Transverse colon (tissue), 4 donors: ENCODE results near the gene ABCB6. TPM values are rescaled to one million over a fixed set of nuclear protein-coding genes. Genes with fewer than 3 reads are reported as not detected.

Source experiments
- DNase-seq: peaks from one replicate; pipeline ENCODE4 v3.0.0-alpha.2; 2019
- H3K27ac ChIP-seq, 4 donors: fragments of 200-600 bp; sonication (generic); 2 replicates each; pipeline ENCODE4 v1.5.1; 2016 to 2018; ENCODE audit warnings: inconsistent platforms in 4 of 4
- H3K27me3 ChIP-seq: fragments of 200-600 bp; sonication (generic); 2 replicates; pipeline ENCODE4 v1.5.1; 2017; ENCODE audit warnings: inconsistent platforms
- H3K36me3 ChIP-seq, 4 donors: fragments of 200-600 bp; sonication (generic); 2 replicates each; pipeline ENCODE4 v1.5.1; 2017 to 2019; ENCODE audit warnings: inconsistent platforms in 4 of 4
- H3K4me1 ChIP-seq, 4 donors: fragments of 200-600 bp; sonication (generic); 2 replicates each; pipeline ENCODE4 v1.5.1; 2017 to 2020; ENCODE audit warnings: inconsistent platforms in 4 of 4
- H3K4me3 ChIP-seq, 4 donors: fragments of 200-600 bp; sonication (generic); 1 replicate in 1 of 4; 2 replicates in 3 of 4; pipeline versions ENCODE4 v1.5.1 to v1.6.1; 2017 to 2019; ENCODE audit warnings: inconsistent platforms in 4 of 4
- H3K9me3 ChIP-seq, 2 donors: fragments of 200-600 bp; sonication (generic); 2 replicates each; pipeline ENCODE4 v1.5.1; 2017 to 2019; ENCODE audit warnings: inconsistent platforms in 2 of 2
- EP300 ChIP-seq: sonication (generic); formaldehyde crosslinking; IDR thresholded peaks from one replicate; pipeline ENCODE4 v1.6.1; 2017; ENCODE audit warnings: antibody characterized with exemption, low read depth
- POLR2A ChIP-seq: fragments of 450-650 bp; IDR thresholded peaks from one replicate; pipeline ENCODE4 v1.6.1; 2016; ENCODE audit warnings: antibody characterized with exemption, mild to moderate bottlenecking, moderate library complexity
- POLR2AphosphoS5 ChIP-seq, 3 donors: sonication (generic); formaldehyde crosslinking; IDR thresholded peaks; one replicate each; pipeline ENCODE4 v1.6.1; 2016; ENCODE audit warnings: antibody characterized with exemption in 3 of 3
- WGBS, 2 donors: methylation state at CpG; one replicate each; pipeline ENCODE4 v1.1.5; 2018; ENCODE audit warnings: low coverage in 1 of 2; 5-methylcytosine and 5-hydroxymethylcytosine counted together
- in situ Hi-C, 4 donors: fragments of 200-750 bp; cut with MboI; loops; one replicate each; pipeline versions ENCODE4 v1.15.0 to v1.15.1; 2017; ENCODE audit warnings: low sequenced_read_pairs in 3 of 4, low pct_ligation_motif_present in 1 of 4, low pct_unique_long_range_greater_than_20kb in 1 of 4
- intact Hi-C: fragments of 100-400 bp; cut with DNase I; formaldehyde crosslinking; loops from one replicate; pipeline ENCODE4 v1.15.1; 2023; ENCODE audit warnings: low total_unique reads
- total RNA-seq, 4 donors: library from RNA; depleted of rRNA; stranded (reverse); fragments of >200 nt; gene quantifications; one replicate each; pipeline ENCODE4 v1.1.0, GENCODE V29; 2016
- TF ChIP-seq, protein P1 (sequence below), 5 experiments: fragments of 200-600 bp in 3 of 5; fragments of 450-650 bp in 2 of 5; sonication (generic) in 3 of 5; IDR thresholded peaks; 1 replicate in 2 of 5; 2 replicates in 3 of 5; pipeline ENCODE4 v1.5.1; 2016 to 2017; ENCODE audit warnings: antibody characterized with exemption in 5 of 5, inconsistent platforms in 3 of 5, mild to moderate bottlenecking in 2 of 5, moderate library complexity in 1 of 5

Gene ABCB6
- total RNA-seq, 4 donors from 2014 or later, result 3.4 to 28.7 (median 20.4) TPM

GRCh38 chr2:219163156-219163555 lies 55.6 kb downstream of the ABCB6 start:
- 92 to 100% methylated on average over 3 to 6 of the region's 6 CpGs for WGBS, 2 donors

GRCh38 chr2:219161097-219161496 lies 57.7 kb downstream of the ABCB6 start:
- H3K36me3 ChIP-seq, result peaks cover 0 to 14% (median 4%) of the 10 kb centered on the region in 4 donors
- TF ChIP-seq, protein P1, sequence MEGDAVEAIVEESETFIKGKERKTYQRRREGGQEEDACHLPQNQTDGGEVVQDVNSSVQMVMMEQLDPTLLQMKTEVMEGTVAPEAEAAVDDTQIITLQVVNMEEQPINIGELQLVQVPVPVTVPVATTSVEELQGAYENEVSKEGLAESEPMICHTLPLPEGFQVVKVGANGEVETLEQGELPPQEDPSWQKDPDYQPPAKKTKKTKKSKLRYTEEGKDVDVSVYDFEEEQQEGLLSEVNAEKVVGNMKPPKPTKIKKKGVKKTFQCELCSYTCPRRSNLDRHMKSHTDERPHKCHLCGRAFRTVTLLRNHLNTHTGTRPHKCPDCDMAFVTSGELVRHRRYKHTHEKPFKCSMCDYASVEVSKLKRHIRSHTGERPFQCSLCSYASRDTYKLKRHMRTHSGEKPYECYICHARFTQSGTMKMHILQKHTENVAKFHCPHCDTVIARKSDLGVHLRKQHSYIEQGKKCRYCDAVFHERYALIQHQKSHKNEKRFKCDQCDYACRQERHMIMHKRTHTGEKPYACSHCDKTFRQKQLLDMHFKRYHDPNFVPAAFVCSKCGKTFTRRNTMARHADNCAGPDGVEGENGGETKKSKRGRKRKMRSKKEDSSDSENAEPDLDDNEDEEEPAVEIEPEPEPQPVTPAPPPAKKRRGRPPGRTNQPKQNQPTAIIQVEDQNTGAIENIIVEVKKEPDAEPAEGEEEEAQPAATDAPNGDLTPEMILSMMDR (IDR thresholded peaks at IDR 0.05), result no peak
- TF ChIP-seq POLR2AphosphoS5 (IDR thresholded peaks at IDR 0.05) (no peak), EP300 (no peak)
- no peaks in the 10 kb centered on the region for H3K9me3 ChIP-seq
- WGBS, 2 donors, result 68 to 72% methylated on average over 4 of the region's 4 CpGs
- H3K27ac ChIP-seq, result peak overlapping the region; percentile 93 to 98 (median 96)
- peak overlapping the region in 3 of 4 donors; percentile 48 to 74 (median 59) for H3K4me3 ChIP-seq
- peaks cover 4 to 14% (median 7%) of the 10 kb centered on the region in 4 donors for H3K4me1 ChIP-seq
- in situ Hi-C loops, result loop anchor here in 2 of 4 donors (10.0 to 25.0 kb wide), 2 partner anchors 54 to 126 kb away; partner anchors contain the start of genes ABCB6 (in 1 of the 2) and DNAJB2 (in 1 of the 2)
- intact Hi-C loops, result loop anchor here (5.0 to 10.0 kb wide), 2 partner anchors 64 to 131 kb away; partner anchors contain the start of genes ANKZF1 and ATG9A
- no peaks in the 10 kb centered on the region for H3K27me3 ChIP-seq
- DNase-seq, result no peak

More at GRCh38 chr2:219163156-219163555, 55.6 kb downstream of the ABCB6 start:
- TF ChIP-seq EP300 (no peak), POLR2A (no peak), POLR2AphosphoS5 (IDR thresholded peaks at IDR 0.05) (no peak)
- TF ChIP-seq, protein P1 (IDR thresholded peaks at IDR 0.05), result no peak
- intact Hi-C loops (loop anchor here (5.0 to 10.0 kb wide), 2 partner anchors 62 to 129 kb away; partner anchors contain the start of genes ANKZF1 and ATG9A), in situ Hi-C loops (loop anchor here in 2 of 4 donors (10.0 to 25.0 kb wide), 2 partner anchors 52 to 124 kb away; partner anchors contain the start of genes ABCB6 (in 1 of the 2) and DNAJB2 (in 1 of the 2))
- H3K36me3 ChIP-seq, result no peaks in the 10 kb centered on the region
- DNase-seq, result no peak
- no peak overlapping the region for H3K27ac ChIP-seq
- no peaks in the 10 kb centered on the region for H3K9me3 ChIP-seq
- peaks cover 4 to 14% (median 7%) of the 10 kb centered on the region in 4 donors for H3K4me1 ChIP-seq
- no peaks in the 10 kb centered on the region for H3K27me3 ChIP-seq
- no peak overlapping the region for H3K4me3 ChIP-seq

DNA sequence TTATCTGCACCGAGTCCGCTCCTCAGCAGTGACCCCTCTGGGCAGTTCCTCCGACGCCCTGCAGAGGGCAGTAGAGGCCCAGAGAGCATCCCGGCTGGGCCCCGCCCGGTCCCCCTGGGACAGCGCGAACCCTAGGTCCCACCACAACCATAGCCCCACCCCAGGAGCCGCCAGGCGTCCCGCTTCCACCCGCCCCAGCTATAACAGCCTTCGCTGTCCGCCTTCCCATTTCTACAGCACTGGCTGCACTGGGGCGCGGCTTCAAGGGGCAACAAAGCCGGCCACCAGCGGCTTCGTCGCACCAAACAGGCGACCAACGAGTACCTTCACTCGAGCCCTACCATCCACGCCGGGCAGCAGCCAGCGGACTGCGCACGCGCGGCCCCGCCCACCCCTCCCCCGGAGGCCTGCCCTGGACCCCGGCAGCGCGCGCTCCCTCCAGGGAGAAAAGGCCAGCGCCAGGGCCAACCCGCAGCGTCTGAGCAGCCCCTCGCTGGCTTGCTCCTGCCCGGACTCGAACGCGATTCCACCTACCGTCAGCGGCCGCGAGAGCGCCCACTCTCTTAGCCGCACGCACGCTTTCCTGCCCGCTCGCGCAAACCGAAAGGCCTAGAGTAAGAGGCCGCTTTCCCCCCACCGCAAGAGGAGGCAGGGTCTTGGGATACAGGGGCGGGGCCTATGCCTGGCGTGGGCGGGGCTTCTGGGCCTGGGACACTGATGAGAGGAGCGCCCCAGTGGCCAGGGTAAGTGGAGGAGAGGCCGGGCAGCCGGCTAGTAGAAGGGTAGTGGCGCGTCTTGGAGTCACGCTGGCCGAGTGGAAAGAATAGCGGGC lies 58.4 kb downstream of the ABCB6 start, which contains the start of gene NHEJ1:
Gene NHEJ1 (minus strand): TSS at position 630 of the 832 bp plus-strand sequence. CDS start 2,453 bp downstream, outside the sequence.
- H3K27ac ChIP-seq, result peak within 1 kb of the TSS; percentile 93 to 98 (median 96)
- no peaks in the 10 kb centered on the region for H3K9me3 ChIP-seq
- peaks cover 4 to 14% (median 7%) of the 10 kb centered on the region in 4 donors for H3K4me1 ChIP-seq
- TF ChIP-seq POLR2A (peak; percentile 63), POLR2AphosphoS5 (IDR thresholded peaks at IDR 0.05) (peak; percentile 36 to 80 (median 60)), EP300 (no peak)
- TF ChIP-seq, protein P1 (IDR thresholded peaks at IDR 0.05), result peak; percentile 98 to 100 (median 100)
- peak within 1 kb of the TSS; percentile 48 to 74 (median 58) for H3K4me3 ChIP-seq
- in situ Hi-C loops (loop anchor here in 2 of 4 donors (10.0 to 25.0 kb wide), 2 partner anchors 54 to 127 kb away; partner anchors contain the start of genes ABCB6 (in 1 of the 2) and DNAJB2 (in 1 of the 2)), intact Hi-C loops (loop anchor here (5.0 to 10.0 kb wide), 2 partner anchors 64 to 132 kb away; partner anchors contain the start of genes ANKZF1 and ATG9A)
- peaks cover 0 to 21% (median 4%) of the 10 kb centered on the region in 4 donors for H3K36me3 ChIP-seq
- no peaks in the 10 kb centered on the region for H3K27me3 ChIP-seq
- peak; percentile 99 for DNase-seq
- 0% methylated on average over 52 of the region's 70 CpGs; no CpG with 5 or more reads in 1 of the 2 donors for WGBS, 2 donors

Other genes with a start within 250 kb of the ABCB6 start
- 1 to 10 TPM in 2 of 4 donors, not detected in 2; 1.9 to 8.2 TPM for gene FEV, start 233.8 kb downstream of the ABCB6 start, total RNA-seq
- gene CRYBA2, start 225.5 kb downstream of the ABCB6 start, total RNA-seq, result 1 to 10 TPM in 1 of 4 donors, not detected in 3; 5.6 TPM
- 1 to 10 TPM in 2 of 4 donors, under 1 TPM in 1, not detected in 1; 0.64 to 3.0 (median 1.5) TPM for gene CFAP65, start 177.4 kb downstream of the ABCB6 start, total RNA-seq
- 10 to 100 TPM; 21.1 to 67.4 (median 65.5) TPM for gene IHH, start 158.0 kb downstream of the ABCB6 start, total RNA-seq
- 10 to 100 TPM; 50.5 to 90.2 (median 65.3) TPM for gene NHEJ1, start 58.1 kb downstream of the ABCB6 start, total RNA-seq
- 10 to 100 TPM in 3 of 4 donors, 1 to 10 TPM in 1; 5.4 to 18.4 (median 15.7) TPM for gene SLC23A3, start 48.9 kb downstream of the ABCB6 start, total RNA-seq
- 100 to 1,000 TPM in 3 of 4 donors, 10 to 100 TPM in 1; 50.4 to 114 (median 106) TPM for gene CNPPD1, start 42.0 kb downstream of the ABCB6 start, total RNA-seq
- gene RETREG2, start 40.7 kb downstream of the ABCB6 start, total RNA-seq, result 100 to 1,000 TPM in 2 of 4 donors, 10 to 100 TPM in 2; 37.8 to 226 (median 102) TPM
- gene ZFAND2B, start 12.2 kb downstream of the ABCB6 start, total RNA-seq, result 100 to 1,000 TPM in 3 of 4 donors, 10 to 100 TPM in 1; 90.2 to 156 (median 119) TPM
- 100 to 1,000 TPM in 1 of 4 donors, 10 to 100 TPM in 3; 73.2 to 243 (median 82.7) TPM for gene ATG9A, start 10.7 kb upstream of the ABCB6 start, total RNA-seq
- 100 to 1,000 TPM in 2 of 4 donors, 10 to 100 TPM in 2; 64.3 to 318 (median 114) TPM for gene ANKZF1, start 10.8 kb upstream of the ABCB6 start, total RNA-seq
- 1 to 10 TPM in 3 of 4 donors, under 1 TPM in 1; 0.40 to 9.1 (median 3.8) TPM for gene GLB1L, start 26.5 kb upstream of the ABCB6 start, total RNA-seq
- 10 to 100 TPM; 18.7 to 44.8 (median 28.2) TPM for gene STK16, start 26.5 kb upstream of the ABCB6 start, total RNA-seq
- not detected for gene TUBA4B, start 34.3 kb upstream of the ABCB6 start, total RNA-seq
- gene TUBA4A, start 35.0 kb upstream of the ABCB6 start, total RNA-seq, result 100 to 1,000 TPM in 1 of 4 donors, 10 to 100 TPM in 3; 39.2 to 101 (median 70.8) TPM
- gene DNAJB2, start 60.4 kb upstream of the ABCB6 start, total RNA-seq, result 10 to 100 TPM; 22.7 to 95.0 (median 54.3) TPM
- 1 to 10 TPM in 3 of 4 donors, under 1 TPM in 1; 0.60 to 2.6 (median 2.1) TPM for gene PTPRN, start 90.4 kb upstream of the ABCB6 start, total RNA-seq
- gene RESP18, start 113.8 kb upstream of the ABCB6 start, total RNA-seq, result not detected
- gene DNPEP, start 169.0 kb upstream of the ABCB6 start, total RNA-seq, result 100 to 1,000 TPM in 2 of 4 donors, 10 to 100 TPM in 2; 61.3 to 142 (median 104) TPM
- over 10,000 TPM in 1 of 4 donors, 1,000 to 10,000 TPM in 2, 100 to 1,000 TPM in 1; 1,000 to 12,373 (median 1,519) TPM for gene DES, start 199.4 kb upstream of the ABCB6 start, total RNA-seq
- 10 to 100 TPM; 26.5 to 95.8 (median 48.5) TPM for gene SPEG, start 215.9 kb upstream of the ABCB6 start, total RNA-seq